ENCODE data around the gene RFX7.

- TF ChIP-seq CTCF (IDR thresholded peaks at IDR 0.05; ENCODE audit: low read depth, low read length), result no peak
- no peak for TF ChIP-seq POLR2A (IDR thresholded peaks at IDR 0.05; ENCODE audit: extremely low read depth, insufficient read length)
- TF ChIP-seq MAX (IDR thresholded peaks at IDR 0.05; ENCODE audit: low read depth, low read length), result no peak
- TF ChIP-seq MYC (IDR thresholded peaks at IDR 0.05; ENCODE audit: low read depth, low read length), result no peak
Measured at GRCh38 chr15:56124391-56124790, 119.3 kb downstream of the RFX7 start.

All from NB4 (cell line).